ENCODE data around the gene SLC8B1. TPM values are rescaled to one million over a fixed set of nuclear protein-coding genes. Genes with fewer than 3 reads are reported as not detected.

Gene SLC8B1
- total RNA-seq, 1 experiment from 2014 or later, result 34.1 TPM

- intact Hi-C loops (cut with micrococcal nuclease), result no loop called here
- no peaks in the 10 kb centered on the region for H3F3A ChIP-seq (ENCODE audit: low read length, unreplicated experiment)
Observed at GRCh38 chr12:113381220-113381619, 46.3 kb upstream of the SLC8B1 start.

GRCh38 chr12:113378291-113378690 lies 43.4 kb upstream of the SLC8B1 start:
- TF ChIP-seq CTCF (conservative IDR thresholded peaks at IDR 0.05; ENCODE audit: low read depth, low read length) (no peak), EZH2phosphoT487 (IDR thresholded peaks at IDR 0.05; ENCODE audit: borderline replicate concordance, low read length) (no peak), EZH2 (IDR thresholded peaks at IDR 0.05; ENCODE audit: low read length, unreplicated experiment) (no peak)
- ATAC-seq (no peak), DNase-seq (no peak)
- H2AFZ ChIP-seq (ENCODE audit: low read length), result no peak overlapping the region
- intact Hi-C loops (cut with micrococcal nuclease), result no loop called here
- H3K9me3 ChIP-seq (ENCODE audit: low read length), result no peaks in the 10 kb centered on the region
- no peaks in the 10 kb centered on the region for H3K4me1 ChIP-seq (ENCODE audit: insufficient read depth, low read length)
- H3K27ac ChIP-seq (ENCODE audit: low read length), result no peak overlapping the region
- no peak overlapping the region for H3K9ac ChIP-seq (ENCODE audit: low read length)
- BruUV-seq (replicated peaks), result no TSS peak
- H3K27me3 ChIP-seq (ENCODE audit: low read length), result no peaks in the 10 kb centered on the region
- H3K36me3 ChIP-seq (ENCODE audit: low read depth, low read length), result peaks cover 12% of the 10 kb centered on the region
- H3K79me2 ChIP-seq (ENCODE audit: low read length), result no peaks in the 10 kb centered on the region
- no peaks in the 10 kb centered on the region for H4K20me1 ChIP-seq (ENCODE audit: low read length)
- no peak overlapping the region for H3K4me3 ChIP-seq (ENCODE audit: low read length)
- H3K4me2 ChIP-seq (ENCODE audit: low read length), result no peak overlapping the region
- H3F3A ChIP-seq (ENCODE audit: low read length, unreplicated experiment), result no peaks in the 10 kb centered on the region
- no peaks in the 10 kb centered on the region for H3K9me2 ChIP-seq (replicated peaks; ENCODE audit: low read length)
- ChIA-PET CTCF (no interaction called here), POLR2A (ENCODE audit: unreplicated experiment) (no interaction called here)

More at GRCh38 chr12:113381220-113381619, 46.3 kb upstream of the SLC8B1 start:
- no TSS peak for BruUV-seq (replicated peaks)
- Histone ChIP-seq H2AFZ (ENCODE audit: low read length) (no peak overlapping the region), H3K9me2 (replicated peaks; ENCODE audit: low read length) (no peaks in the 10 kb centered on the region), H3K79me2 (ENCODE audit: low read length) (no peaks in the 10 kb centered on the region), H3K4me3 (ENCODE audit: low read length) (no peak overlapping the region), H3K9ac (ENCODE audit: low read length) (no peak overlapping the region), H4K20me1 (ENCODE audit: low read length) (no peaks in the 10 kb centered on the region), H3K27me3 (ENCODE audit: low read length) (no peaks in the 10 kb centered on the region), H3K9me3 (ENCODE audit: low read length) (no peaks in the 10 kb centered on the region), H3K4me1 (ENCODE audit: insufficient read depth, low read length) (no peaks in the 10 kb centered on the region), H3K36me3 (ENCODE audit: low read depth, low read length) (peaks cover 9% of the 10 kb centered on the region; the same call in 1 of the 2 replicates), H3K27ac (ENCODE audit: low read length) (no peak overlapping the region), H3K4me2 (ENCODE audit: low read length) (no peak overlapping the region)
- ChIA-PET POLR2A (ENCODE audit: unreplicated experiment) (no interaction called here), CTCF (no interaction called here)
- ATAC-seq, result no peak
- no peak for DNase-seq
- TF ChIP-seq CTCF (conservative IDR thresholded peaks at IDR 0.05; ENCODE audit: low read depth, low read length) (no peak), EZH2phosphoT487 (IDR thresholded peaks at IDR 0.05; ENCODE audit: borderline replicate concordance, low read length) (no peak), EZH2 (IDR thresholded peaks at IDR 0.05; ENCODE audit: low read length, unreplicated experiment) (no peak)

- no peaks in the 10 kb centered on the region for H3K79me2 ChIP-seq (ENCODE audit: low read length)
- DNase-seq (no peak), ATAC-seq (no peak)
- no peaks in the 10 kb centered on the region for H3F3A ChIP-seq (ENCODE audit: low read length, unreplicated experiment)
- H3K9ac ChIP-seq (ENCODE audit: low read length), result no peak overlapping the region
- CTCF ChIA-PET, result no interaction called here
- H3K27me3 ChIP-seq (ENCODE audit: low read length), result no peaks in the 10 kb centered on the region
- no peaks in the 10 kb centered on the region for H3K4me1 ChIP-seq (ENCODE audit: insufficient read depth, low read length)
- peaks cover 19% of the 10 kb centered on the region for H3K36me3 ChIP-seq (ENCODE audit: low read depth, low read length)
- intact Hi-C loops (cut with micrococcal nuclease), result no loop called here
- H3K27ac ChIP-seq (ENCODE audit: low read length), result no peak overlapping the region
- H3K4me2 ChIP-seq (ENCODE audit: low read length), result no peak overlapping the region
- POLR2A ChIA-PET (ENCODE audit: unreplicated experiment), result no interaction called here
- no peaks in the 10 kb centered on the region for H3K9me3 ChIP-seq (ENCODE audit: low read length)
- H2AFZ ChIP-seq (ENCODE audit: low read length), result no peak overlapping the region
- H4K20me1 ChIP-seq (ENCODE audit: low read length), result no peaks in the 10 kb centered on the region
- H3K4me3 ChIP-seq (ENCODE audit: low read length), result no peak overlapping the region
- no peaks in the 10 kb centered on the region for H3K9me2 ChIP-seq (replicated peaks; ENCODE audit: low read length)
- TF ChIP-seq CTCF (conservative IDR thresholded peaks at IDR 0.05; ENCODE audit: low read depth, low read length), result no peak
- BruUV-seq (replicated peaks), result no TSS peak
Observed at GRCh38 chr12:113374823-113375428, 40.0 kb upstream of the SLC8B1 start.
